GM12891 (cell line): ENCODE data around the gene PIGO.

Experiments
- POLR2A ChIP-seq: IDR thresholded peaks from 2 replicates; pipeline ENCODE4 v1.6.1; 2011; ENCODE audit warnings: low read depth, low read length, control low read depth
- POLR2AphosphoS5 ChIP-seq: IDR thresholded peaks from 2 replicates; pipeline ENCODE4 v1.6.1; 2011; ENCODE audit warnings: low read depth, low read length, control low read depth
- POU2F2 ChIP-seq: IDR thresholded peaks from 2 replicates; pipeline ENCODE4 v1.6.1; 2011; ENCODE audit warnings: low read depth, mild to moderate bottlenecking, control low read depth, low read length, moderate library complexity
- SPI1 ChIP-seq: IDR thresholded peaks from 2 replicates; pipeline ENCODE4 v1.6.1; 2011; ENCODE audit warnings: low read depth, low read length, control low read depth
- TAF1 ChIP-seq: IDR thresholded peaks from 2 replicates; pipeline ENCODE4 v1.6.1; 2011; ENCODE audit warnings: low read depth, low read length, control low read depth

GRCh38 chr9:35096035-35096849 lies at the start of gene PIGO:
- TF ChIP-seq POU2F2, result peak; percentile 53; the same call in 1 of the 2 replicates
- peak; percentile 87 for TF ChIP-seq POLR2A
- TF ChIP-seq POLR2AphosphoS5, result peak; percentile 90
- TF ChIP-seq TAF1, result no peak; the same call in none of the 2 replicates
- 0 out of 2 replicates have a peak, but pooled peaks have one; percentile 10 for TF ChIP-seq SPI1
